ENCODE measurements around the gene SAP30BP.

DNA sequence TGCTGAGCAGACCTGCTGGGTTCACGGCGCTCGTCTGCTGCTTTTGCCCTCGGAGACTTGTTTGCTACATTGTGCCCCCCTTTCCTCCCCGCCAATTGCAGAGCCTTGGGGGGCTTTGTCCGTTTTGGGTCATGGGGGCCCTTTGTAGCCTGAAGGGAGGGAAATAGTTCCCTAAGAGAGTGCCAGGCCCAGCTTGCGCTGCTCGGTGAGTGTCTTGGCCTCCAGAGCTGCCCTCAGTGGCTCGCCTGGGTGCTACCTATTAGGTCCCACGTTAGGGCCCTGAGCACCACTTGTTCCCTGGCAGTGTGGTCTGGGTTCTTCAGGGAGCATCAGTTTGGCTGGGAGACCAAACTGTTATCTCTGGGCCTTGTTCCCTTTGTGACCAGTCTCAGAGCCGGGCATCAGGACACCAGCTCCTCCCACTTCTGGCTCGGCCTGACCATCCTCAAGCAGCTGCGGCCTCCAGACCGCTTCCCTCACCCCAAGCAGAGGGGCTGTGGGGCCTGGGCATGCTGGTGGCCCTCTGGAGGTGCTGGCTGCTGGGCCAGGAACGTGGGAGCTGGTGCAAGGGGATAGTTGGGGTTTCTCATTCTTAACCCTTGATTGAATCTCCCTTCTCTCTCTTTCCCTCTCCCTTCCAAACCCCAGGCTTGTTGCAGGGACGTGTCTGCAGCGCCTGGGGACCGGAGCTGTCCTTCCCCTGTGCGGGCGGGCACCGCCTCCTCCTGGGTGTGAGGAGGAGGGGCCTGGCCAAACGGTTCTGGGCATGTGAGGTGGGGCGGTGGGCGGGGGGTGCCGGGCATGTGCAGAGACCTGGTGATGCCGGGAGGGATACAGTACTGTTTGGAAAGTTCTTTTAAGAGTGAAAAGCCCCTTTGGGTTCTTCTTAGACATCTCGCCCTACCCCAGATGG, 38.1 kb downstream of the SAP30BP start:
- TF ChIP-seq FOXP2 (optimal IDR thresholded peaks at IDR 0.05; ENCODE audit: control extremely low read depth, extremely low read length, insufficient read depth) (no peak), EZH2 (IDR thresholded peaks at IDR 0.05) (no peak), POLR2AphosphoS5 (IDR thresholded peaks at IDR 0.05; ENCODE audit: borderline replicate concordance, low read depth, low read length) (no peak)

Measured in SK-N-MC (cell line).